SK-N-SH treated with all-trans-retinoic acid at 6 μM for 48 hours (cell line): ENCODE results near the gene RALGPS1.
A peak's percentile ranks its signal among the peaks of the same experiment; 100 is the strongest.

Experiments
- ATAC-seq: fragments of 200-7000 bp; cut with Tn5 transposase; 3 replicates; pipeline ENCODE4 v1.9.1; 2020; ENCODE audit warnings: mild to moderate bottlenecking, moderate library complexity
- ARNTL ChIP-seq: fragments of 450-650 bp; formaldehyde crosslinking; IDR thresholded peaks from 2 replicates; pipeline ENCODE4 v1.5.0; 2020; ENCODE audit warnings: low read depth, mild to moderate bottlenecking, moderate library complexity, borderline replicate concordance
- BACH2 ChIP-seq: fragments of 250-450 bp; sonication (Bioruptor Pico); IDR thresholded peaks from 2 replicates; pipeline ENCODE4 v1.9.0; 2021; ENCODE audit warnings: mild to moderate bottlenecking, borderline replicate concordance
- CSDC2 ChIP-seq: fragments of 250-450 bp; sonication (Bioruptor Pico); IDR thresholded peaks from 2 replicates; pipeline ENCODE4 v1.5.0; 2020; ENCODE audit warnings: mild to moderate bottlenecking, moderate library complexity
- CSRNP3 ChIP-seq: fragments of 250-450 bp; sonication (Bioruptor Pico); IDR thresholded peaks from 2 replicates; pipeline ENCODE4 v1.5.1; 2021; ENCODE audit warnings: mild to moderate bottlenecking, moderate library complexity
- ESRRG ChIP-seq: fragments of 250-450 bp; sonication (Bioruptor Pico); IDR thresholded peaks from 2 replicates; pipeline ENCODE4 v1.6.1; 2021; ENCODE audit warnings: mild to moderate bottlenecking
- GLIS3 ChIP-seq: fragments of 250-450 bp; sonication (Bioruptor Pico); IDR thresholded peaks from 2 replicates; pipeline ENCODE4 v1.5.0; 2020; ENCODE audit warnings: mild to moderate bottlenecking, moderate library complexity
- ISL1 ChIP-seq: fragments of 250-450 bp; sonication (Bioruptor Pico); IDR thresholded peaks from 2 replicates; pipeline ENCODE4 v2.1.2; 2022; ENCODE audit warnings: mild to moderate bottlenecking, moderate library complexity
- OSR1 ChIP-seq: fragments of 250-450 bp; sonication (Bioruptor Pico); IDR thresholded peaks from 2 replicates; pipeline ENCODE4 v1.8.0; 2022; ENCODE audit warnings: moderate library complexity, mild to moderate bottlenecking, inconsistent platforms
- PATZ1 ChIP-seq: fragments of 250-450 bp; sonication (Bioruptor Pico); IDR thresholded peaks from 2 replicates; pipeline ENCODE4 v1.8.0; 2020; ENCODE audit warnings: mild to moderate bottlenecking, moderate library complexity, borderline replicate concordance
- POU6F1 ChIP-seq: fragments of 250-450 bp; sonication (Bioruptor Pico); IDR thresholded peaks from 2 replicates; pipeline ENCODE4 v1.8.0; 2021; ENCODE audit warnings: low read depth, mild to moderate bottlenecking, moderate library complexity, borderline replicate concordance
- PPARA ChIP-seq: fragments of 250-450 bp; sonication (Bioruptor Pico); IDR thresholded peaks from 2 replicates; pipeline ENCODE4 v1.5.0; 2020; ENCODE audit warnings: mild to moderate bottlenecking, borderline replicate concordance
- RARB ChIP-seq: fragments of 250-450 bp; sonication (Bioruptor Pico); IDR thresholded peaks from 2 replicates; pipeline ENCODE4 v1.8.0; 2021; ENCODE audit warnings: mild to moderate bottlenecking, moderate library complexity
- SNAI2 ChIP-seq: fragments of 250-450 bp; sonication (Bioruptor Pico); IDR thresholded peaks from 2 replicates; pipeline ENCODE4 v1.5.0; 2020; ENCODE audit warnings: mild to moderate bottlenecking, moderate library complexity
- TCF4 ChIP-seq: fragments of 250-450 bp; sonication (Bioruptor Pico); IDR thresholded peaks from 2 replicates; pipeline ENCODE4 v1.8.0; 2021; ENCODE audit warnings: mild to moderate bottlenecking, moderate library complexity, borderline replicate concordance
- ZC3H10 ChIP-seq: fragments of 250-450 bp; sonication (Bioruptor Pico); IDR thresholded peaks from 2 replicates; pipeline ENCODE4 v1.5.1; 2021; ENCODE audit warnings: mild to moderate bottlenecking, moderate library complexity
- ZFP3 ChIP-seq: fragments of 250-450 bp; sonication (Bioruptor Pico); IDR thresholded peaks from 2 replicates; pipeline ENCODE4 v1.5.0; 2020; ENCODE audit warnings: mild to moderate bottlenecking, moderate library complexity
- ZFP30 ChIP-seq: fragments of 450-650 bp; formaldehyde crosslinking; IDR thresholded peaks from 2 replicates; pipeline ENCODE4 v1.5.0; 2022; ENCODE audit warnings: mild to moderate bottlenecking, moderate library complexity
- ZNF565 ChIP-seq: fragments of 450-650 bp; formaldehyde crosslinking; conservative IDR thresholded peaks from 2 replicates; pipeline ENCODE4 v1.5.0; 2020; ENCODE audit warnings: low read depth, mild to moderate bottlenecking, moderate library complexity
- ZNF70 ChIP-seq: fragments of 450-650 bp; formaldehyde crosslinking; IDR thresholded peaks from 2 replicates; pipeline ENCODE4 v1.5.0; 2020; ENCODE audit warnings: mild to moderate bottlenecking, moderate library complexity
- ZNF8 ChIP-seq: fragments of 450-650 bp; formaldehyde crosslinking; IDR thresholded peaks from 2 replicates; pipeline ENCODE4 v1.5.0; 2020; ENCODE audit warnings: mild to moderate bottlenecking, moderate library complexity
- TF ChIP-seq, protein P1 (sequence below): fragments of 250-450 bp; sonication (Bioruptor Pico); IDR thresholded peaks from 2 replicates; pipeline ENCODE4 v1.5.0; 2020; ENCODE audit warnings: mild to moderate bottlenecking, moderate library complexity

RALGPS1 gene

DNA sequence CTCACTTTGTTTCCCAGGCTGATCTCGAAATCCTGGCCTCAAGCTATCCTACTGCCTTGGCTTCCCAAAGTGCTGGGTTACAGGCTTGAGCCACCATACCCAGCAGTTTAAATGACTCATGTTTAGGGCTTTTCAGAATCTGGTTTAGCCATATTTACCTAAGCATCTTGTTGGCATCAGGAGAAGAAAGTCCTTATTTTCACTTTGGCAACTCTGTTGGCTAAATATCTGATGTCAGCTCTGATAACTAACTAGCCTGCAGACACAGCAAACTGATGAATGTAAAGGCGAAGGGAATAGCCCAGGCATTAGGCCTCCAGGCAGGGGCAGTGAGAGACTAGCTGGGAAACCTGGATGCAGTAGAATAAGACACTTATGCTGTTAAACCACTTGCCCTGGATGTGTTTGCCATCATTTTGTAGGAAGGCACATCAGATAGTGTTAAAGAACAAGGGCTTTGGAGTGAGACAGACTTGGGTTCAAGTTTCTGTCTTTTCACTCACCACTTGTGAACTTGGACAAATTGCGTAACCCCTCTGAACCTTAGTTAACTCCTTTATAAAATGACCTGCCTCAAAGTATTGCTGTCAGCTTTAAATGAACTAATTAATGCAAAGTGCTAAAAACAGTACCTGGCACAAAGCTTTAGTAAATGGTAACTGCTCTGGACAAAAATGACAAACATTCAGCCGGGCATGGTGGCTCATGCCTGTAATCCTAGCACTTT lies 315.3 kb downstream of the RALGPS1 start:
- TF ChIP-seq ISL1 (CRISPR knock-in tag) = no peak
- no peak for ATAC-seq

DNA sequence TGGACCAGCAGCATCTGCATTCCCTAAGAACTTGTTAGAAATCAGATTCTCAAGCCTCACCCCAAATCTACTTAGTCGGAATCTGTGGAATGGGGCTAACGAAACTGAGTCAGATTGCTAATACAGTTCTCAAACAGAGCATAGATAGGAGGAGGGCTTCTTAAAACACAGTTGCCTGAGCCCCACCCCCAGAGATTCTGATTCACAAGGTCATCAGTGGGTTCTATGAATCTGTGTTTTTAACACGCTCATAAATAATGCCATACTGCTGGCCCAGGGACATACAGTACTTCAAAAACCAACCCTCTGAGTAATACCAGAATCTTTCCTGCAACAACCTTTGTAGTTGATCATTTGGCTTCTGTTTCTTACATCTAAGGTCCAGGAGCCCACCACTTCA lies 317.1 kb downstream of the RALGPS1 start:
- no peak for ATAC-seq
- no peak for TF ChIP-seq CSDC2 (CRISPR knock-in tag)
- no peak for TF ChIP-seq ZFP3 (CRISPR knock-in tag)
- TF ChIP-seq, protein P1, sequence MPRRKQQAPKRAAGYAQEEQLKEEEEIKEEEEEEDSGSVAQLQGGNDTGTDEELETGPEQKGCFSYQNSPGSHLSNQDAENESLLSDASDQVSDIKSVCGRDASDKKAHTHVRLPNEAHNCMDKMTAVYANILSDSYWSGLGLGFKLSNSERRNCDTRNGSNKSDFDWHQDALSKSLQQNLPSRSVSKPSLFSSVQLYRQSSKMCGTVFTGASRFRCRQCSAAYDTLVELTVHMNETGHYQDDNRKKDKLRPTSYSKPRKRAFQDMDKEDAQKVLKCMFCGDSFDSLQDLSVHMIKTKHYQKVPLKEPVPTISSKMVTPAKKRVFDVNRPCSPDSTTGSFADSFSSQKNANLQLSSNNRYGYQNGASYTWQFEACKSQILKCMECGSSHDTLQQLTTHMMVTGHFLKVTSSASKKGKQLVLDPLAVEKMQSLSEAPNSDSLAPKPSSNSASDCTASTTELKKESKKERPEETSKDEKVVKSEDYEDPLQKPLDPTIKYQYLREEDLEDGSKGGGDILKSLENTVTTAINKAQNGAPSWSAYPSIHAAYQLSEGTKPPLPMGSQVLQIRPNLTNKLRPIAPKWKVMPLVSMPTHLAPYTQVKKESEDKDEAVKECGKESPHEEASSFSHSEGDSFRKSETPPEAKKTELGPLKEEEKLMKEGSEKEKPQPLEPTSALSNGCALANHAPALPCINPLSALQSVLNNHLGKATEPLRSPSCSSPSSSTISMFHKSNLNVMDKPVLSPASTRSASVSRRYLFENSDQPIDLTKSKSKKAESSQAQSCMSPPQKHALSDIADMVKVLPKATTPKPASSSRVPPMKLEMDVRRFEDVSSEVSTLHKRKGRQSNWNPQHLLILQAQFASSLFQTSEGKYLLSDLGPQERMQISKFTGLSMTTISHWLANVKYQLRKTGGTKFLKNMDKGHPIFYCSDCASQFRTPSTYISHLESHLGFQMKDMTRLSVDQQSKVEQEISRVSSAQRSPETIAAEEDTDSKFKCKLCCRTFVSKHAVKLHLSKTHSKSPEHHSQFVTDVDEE (CRISPR knock-in tag) = no peak
- TF ChIP-seq PATZ1 (CRISPR knock-in tag) = no peak
- TF ChIP-seq OSR1 (CRISPR knock-in tag) = no peak
- TF ChIP-seq ZNF70 = no peak
- no peak for TF ChIP-seq ARNTL (CRISPR knock-in tag)
- TF ChIP-seq POU6F1 (CRISPR knock-in tag) = no peak
- no peak for TF ChIP-seq ISL1 (CRISPR knock-in tag)
- TF ChIP-seq GLIS3 (CRISPR knock-in tag) = no peak
- no peak for TF ChIP-seq TCF4 (CRISPR knock-in tag)
- no peak for TF ChIP-seq RARB (CRISPR knock-in tag)
- no peak for TF ChIP-seq ZNF565 (CRISPR knock-in tag)
- TF ChIP-seq ZNF8 (CRISPR knock-in tag) = no peak
- no peak for TF ChIP-seq PPARA
- TF ChIP-seq ZC3H10 (CRISPR knock-in tag) = no peak
- no peak for TF ChIP-seq CSRNP3 (CRISPR knock-in tag)
- no peak for TF ChIP-seq ZFP30 (CRISPR knock-in tag)

- TF ChIP-seq PATZ1 (CRISPR knock-in tag) (no peak), ESRRG (CRISPR knock-in tag) (no peak), ZNF8 (CRISPR knock-in tag) (no peak), BACH2 (CRISPR knock-in tag) (no peak), TCF4 (CRISPR knock-in tag) (no peak), SNAI2 (CRISPR knock-in tag) (no peak), OSR1 (CRISPR knock-in tag) (no peak), RARB (CRISPR knock-in tag) (no peak), ISL1 (CRISPR knock-in tag) (no peak), GLIS3 (CRISPR knock-in tag) (no peak)
- TF ChIP-seq, protein P1 (CRISPR knock-in tag) = no peak
- ATAC-seq = peak; percentile 16; the same call in 1 of the 3 replicates
Measured at GRCh38 chr9:127232833-127233549, 318.4 kb downstream of the RALGPS1 start.
